Keratinocyte (primary cell): ENCODE measurements around the gene E2F1.

ENCODE experiments used
- EZH2 ChIP-seq: IDR thresholded peaks from one replicate; pipeline ENCODE4 v1.6.1; 2012; ENCODE audit warnings: inconsistent platforms, mild to moderate bottlenecking, low read length, moderate library complexity
- TF ChIP-seq, protein P1 (sequence below), 3 experiments: IDR thresholded peaks in 1 of 3; conservative IDR thresholded peaks in 1 of 3; optimal IDR thresholded peaks in 1 of 3; 2 replicates in 2 of 3; 3 replicates in 1 of 3; pipeline versions ENCODE3 to v1.5.1; 2011; ENCODE audit warnings: low read length in 3 of 3, mild to moderate bottlenecking in 3 of 3, moderate library complexity in 2 of 3, control low read depth in 1 of 3, inconsistent platforms in 1 of 3; ENCODE audit not compliant: insufficient read depth in 2 of 3; ENCODE audit errors: extremely low read depth in 1 of 3

DNA sequence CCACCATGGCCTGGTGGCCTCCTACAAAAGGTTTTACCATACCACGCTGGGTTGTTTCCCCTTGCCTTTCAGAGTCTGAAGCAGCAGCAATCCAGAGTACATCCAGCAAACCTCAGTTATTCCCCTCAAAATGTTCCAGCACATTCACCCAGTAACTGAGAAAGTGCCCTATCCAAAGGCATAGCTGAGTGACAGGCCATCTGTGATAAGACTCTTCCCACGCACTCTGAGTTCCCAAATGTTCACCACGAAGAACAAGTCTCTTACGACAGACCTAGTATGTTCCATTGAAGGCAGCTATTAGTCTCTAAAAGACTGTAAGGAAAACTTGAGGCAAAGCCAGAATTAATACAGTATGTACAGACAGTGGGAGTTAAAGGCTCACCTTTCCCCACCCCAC, 55.7 kb downstream of the E2F1 start:
- TF ChIP-seq, protein P1, sequence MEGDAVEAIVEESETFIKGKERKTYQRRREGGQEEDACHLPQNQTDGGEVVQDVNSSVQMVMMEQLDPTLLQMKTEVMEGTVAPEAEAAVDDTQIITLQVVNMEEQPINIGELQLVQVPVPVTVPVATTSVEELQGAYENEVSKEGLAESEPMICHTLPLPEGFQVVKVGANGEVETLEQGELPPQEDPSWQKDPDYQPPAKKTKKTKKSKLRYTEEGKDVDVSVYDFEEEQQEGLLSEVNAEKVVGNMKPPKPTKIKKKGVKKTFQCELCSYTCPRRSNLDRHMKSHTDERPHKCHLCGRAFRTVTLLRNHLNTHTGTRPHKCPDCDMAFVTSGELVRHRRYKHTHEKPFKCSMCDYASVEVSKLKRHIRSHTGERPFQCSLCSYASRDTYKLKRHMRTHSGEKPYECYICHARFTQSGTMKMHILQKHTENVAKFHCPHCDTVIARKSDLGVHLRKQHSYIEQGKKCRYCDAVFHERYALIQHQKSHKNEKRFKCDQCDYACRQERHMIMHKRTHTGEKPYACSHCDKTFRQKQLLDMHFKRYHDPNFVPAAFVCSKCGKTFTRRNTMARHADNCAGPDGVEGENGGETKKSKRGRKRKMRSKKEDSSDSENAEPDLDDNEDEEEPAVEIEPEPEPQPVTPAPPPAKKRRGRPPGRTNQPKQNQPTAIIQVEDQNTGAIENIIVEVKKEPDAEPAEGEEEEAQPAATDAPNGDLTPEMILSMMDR (optimal IDR thresholded peaks at IDR 0.05 in 1 of 3, IDR thresholded peaks at IDR 0.05 in 1 of 3, conservative IDR thresholded peaks at IDR 0.05 in 1 of 3; ENCODE audit: extremely low read depth in 1 of 3, insufficient read depth in 2 of 3, low read length in 3 of 3) = no peak
- TF ChIP-seq EZH2 = no peak
